Nephron progenitor cell (in vitro differentiated cells): ENCODE measurements around the gene OIP5.
"Not testable (repeated sequence)": the region's sequence is repeated elsewhere in the genome, so short reads cannot be mapped to it uniquely, and the experiment has no call there.

Experiments used
- DNase-seq: peaks from one replicate; pipeline ENCODE4 v3.0.0; 2021
- H3K27ac Mint-ChIP-seq: 2 replicates; pipeline ENCODE4 v1.8.0; 2021; ENCODE audit warnings: mild to moderate bottlenecking, moderate library complexity, mixed read lengths
- H3K27me3 Mint-ChIP-seq: 2 replicates; pipeline ENCODE4 v1.8.0; 2021; ENCODE audit warnings: mild to moderate bottlenecking, low read depth, mixed read lengths; ENCODE audit not compliant: poor library complexity
- H3K36me3 Mint-ChIP-seq: 2 replicates; pipeline ENCODE4 v1.8.0; 2021; ENCODE audit warnings: low read depth, mixed read lengths
- H3K4me1 Mint-ChIP-seq: 2 replicates; pipeline ENCODE4 v1.8.0; 2021; ENCODE audit warnings: mixed read lengths
- H3K4me3 Mint-ChIP-seq: 2 replicates; pipeline ENCODE4 v1.8.0; 2021; ENCODE audit warnings: mild to moderate bottlenecking, moderate library complexity, mixed read lengths
- H3K9me3 Mint-ChIP-seq: 2 replicates; pipeline ENCODE4 v1.8.0; 2021; ENCODE audit warnings: mild to moderate bottlenecking, moderate library complexity, mixed read lengths
- CTCF ChIP-seq: fragments of 200-600 bp; sonication (generic); IDR thresholded peaks from 2 replicates; pipeline ENCODE4 v1.5.0; 2021; ENCODE audit warnings: antibody characterized with exemption

The OIP5 gene

DNA sequence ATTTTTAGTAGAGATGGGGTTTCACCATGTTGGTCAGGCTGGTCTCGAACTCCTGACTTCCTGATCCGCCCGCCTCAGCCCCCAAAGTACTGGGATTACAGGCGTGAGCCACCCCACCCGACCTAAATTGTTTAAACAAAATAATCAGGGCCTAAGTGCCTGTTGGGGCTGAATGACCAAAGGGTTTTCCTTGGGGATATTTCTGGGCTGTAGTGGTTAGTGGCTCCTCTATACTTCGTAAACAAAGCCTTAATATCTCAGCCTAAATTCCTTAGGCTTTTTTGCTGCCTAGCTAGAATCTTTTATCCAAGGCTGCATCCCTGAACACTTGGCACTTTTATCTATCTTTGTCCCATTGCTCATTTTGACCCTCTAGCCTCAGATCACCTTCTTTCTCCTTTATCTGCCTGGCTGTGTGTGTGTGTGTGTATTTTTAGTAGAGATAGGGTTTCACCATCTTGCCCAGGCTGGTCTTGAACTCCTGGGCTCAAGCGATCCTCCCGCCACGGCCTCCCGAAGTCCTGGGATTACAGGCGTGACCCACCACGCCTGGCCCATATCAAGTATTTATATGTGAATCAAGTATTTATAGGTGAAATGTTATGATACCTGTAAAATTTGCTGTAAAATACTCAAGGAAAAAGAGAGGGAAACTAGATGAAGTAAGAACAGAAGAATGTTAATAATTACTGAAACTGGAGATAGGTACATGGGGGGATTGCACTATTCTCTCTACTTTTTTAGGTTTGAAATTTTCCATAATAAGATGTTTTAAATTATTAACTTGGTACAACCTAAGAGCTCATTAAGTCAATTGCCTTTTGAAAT is 2.1 kb upstream of the OIP5 start:
- peaks cover 36% of the 10 kb centered on the region for H3K36me3 Mint-ChIP-seq
- no peaks in the 10 kb centered on the region for H3K27me3 Mint-ChIP-seq
- no peak for DNase-seq
- peak overlapping the region; percentile 98 for H3K4me3 Mint-ChIP-seq
- peaks cover 59% of the 10 kb centered on the region for H3K4me1 Mint-ChIP-seq
- no peaks in the 10 kb centered on the region for H3K9me3 Mint-ChIP-seq
- TF ChIP-seq CTCF, result no peak
- no peak overlapping the region for H3K27ac Mint-ChIP-seq

DNA sequence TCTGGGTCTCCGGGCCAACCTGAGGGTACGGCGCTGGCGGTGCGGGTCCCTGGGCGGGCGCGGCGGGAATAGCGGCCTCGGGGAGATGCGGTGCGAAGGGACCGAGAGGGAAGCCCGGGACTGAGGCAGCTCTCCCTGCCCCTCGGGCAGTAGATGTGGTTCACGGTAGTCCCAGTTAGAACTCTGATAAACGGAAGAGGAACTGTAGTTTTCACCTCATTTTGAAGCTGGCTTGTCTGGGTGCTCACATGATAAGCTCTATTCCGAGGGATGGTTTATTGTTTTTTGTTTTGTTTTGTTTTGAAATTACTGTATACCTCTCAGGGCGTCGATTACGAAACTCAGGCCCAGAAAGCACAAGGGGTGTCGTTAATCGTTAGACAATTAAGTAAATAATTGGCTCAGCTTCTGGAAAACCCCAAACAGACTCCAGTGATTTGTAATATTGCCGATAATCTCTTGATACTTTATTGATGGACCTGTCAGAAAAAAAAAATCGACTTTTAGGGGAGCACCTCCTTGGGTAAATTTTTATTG is 703 bp upstream of the OIP5 start:
- H3K4me1 Mint-ChIP-seq, result peaks cover 49% of the 10 kb centered on the region
- no peaks in the 10 kb centered on the region for H3K27me3 Mint-ChIP-seq
- peak overlapping the region; percentile 98 for H3K4me3 Mint-ChIP-seq
- peaks cover 35% of the 10 kb centered on the region for H3K36me3 Mint-ChIP-seq
- TF ChIP-seq CTCF, result no peak
- H3K27ac Mint-ChIP-seq, result peak overlapping the region; percentile 96
- no peaks in the 10 kb centered on the region for H3K9me3 Mint-ChIP-seq
- no peak for DNase-seq

DNA sequence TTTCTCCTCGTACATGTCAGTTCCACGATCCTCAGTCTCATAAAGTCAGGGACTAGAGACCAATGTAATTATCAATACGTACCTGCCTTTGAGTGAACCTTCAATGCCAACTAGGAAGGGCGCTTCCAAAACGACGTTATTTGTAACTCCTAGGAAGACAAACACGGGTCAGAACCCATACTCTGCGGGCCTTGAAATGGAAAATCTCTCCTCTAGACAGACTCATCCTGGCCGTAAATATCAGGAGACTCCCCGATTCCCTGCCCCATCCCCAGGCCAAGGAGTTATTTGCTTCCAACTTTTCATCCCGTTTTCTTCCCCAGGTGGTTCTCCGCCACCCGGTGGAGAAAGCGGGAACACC is 578 bp downstream of the OIP5 start:
- H3K9me3 Mint-ChIP-seq, result no peaks in the 10 kb centered on the region
- H3K27me3 Mint-ChIP-seq, result no peaks in the 10 kb centered on the region
- peak overlapping the region; percentile 96 for H3K27ac Mint-ChIP-seq
- TF ChIP-seq CTCF, result peak; percentile 72
- no peak for DNase-seq
- H3K36me3 Mint-ChIP-seq, result peaks cover 31% of the 10 kb centered on the region
- H3K4me1 Mint-ChIP-seq, result peaks cover 38% of the 10 kb centered on the region
- peak overlapping the region; percentile 98 for H3K4me3 Mint-ChIP-seq

DNA sequence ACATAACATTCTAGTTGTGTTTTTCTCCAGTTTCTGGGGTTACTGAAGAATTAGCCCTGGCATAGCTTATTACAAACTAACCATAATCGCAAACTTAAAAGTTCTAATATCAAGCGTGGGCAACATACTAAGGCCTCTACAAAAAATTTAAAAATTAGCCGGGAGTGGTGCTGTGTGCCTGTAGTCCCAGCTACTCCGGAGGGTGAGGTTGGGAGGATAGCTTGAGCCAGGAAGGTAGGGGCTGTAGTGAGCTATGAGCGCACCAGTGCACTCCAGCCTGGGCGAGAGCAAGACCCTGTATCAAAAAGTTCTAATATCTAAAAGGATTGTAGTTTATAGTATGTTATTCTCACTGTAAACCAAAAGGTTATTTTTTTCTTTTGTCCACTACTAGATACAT is 1.1 kb downstream of the OIP5 start:
- TF ChIP-seq CTCF, result no peak
- peaks cover 33% of the 10 kb centered on the region for H3K4me1 Mint-ChIP-seq
- H3K27ac Mint-ChIP-seq, result peak overlapping the region; percentile 96
- peaks cover 31% of the 10 kb centered on the region for H3K36me3 Mint-ChIP-seq
- H3K4me3 Mint-ChIP-seq, result peak overlapping the region; percentile 98
- H3K27me3 Mint-ChIP-seq, result no peaks in the 10 kb centered on the region
- no peak for DNase-seq
- H3K9me3 Mint-ChIP-seq, result no peaks in the 10 kb centered on the region

GRCh38 chr15:41323611-41324010 is 8.8 kb downstream of the OIP5 start:
- no peaks in the 10 kb centered on the region for H3K27me3 Mint-ChIP-seq
- peaks cover 15% of the 10 kb centered on the region for H3K9me3 Mint-ChIP-seq
- no peak overlapping the region for H3K4me3 Mint-ChIP-seq
- H3K27ac Mint-ChIP-seq, result no peak overlapping the region
- no peak for TF ChIP-seq CTCF
- H3K4me1 Mint-ChIP-seq, result no peaks in the 10 kb centered on the region
- no peak for DNase-seq
- peaks cover 76% of the 10 kb centered on the region for H3K36me3 Mint-ChIP-seq

DNA sequence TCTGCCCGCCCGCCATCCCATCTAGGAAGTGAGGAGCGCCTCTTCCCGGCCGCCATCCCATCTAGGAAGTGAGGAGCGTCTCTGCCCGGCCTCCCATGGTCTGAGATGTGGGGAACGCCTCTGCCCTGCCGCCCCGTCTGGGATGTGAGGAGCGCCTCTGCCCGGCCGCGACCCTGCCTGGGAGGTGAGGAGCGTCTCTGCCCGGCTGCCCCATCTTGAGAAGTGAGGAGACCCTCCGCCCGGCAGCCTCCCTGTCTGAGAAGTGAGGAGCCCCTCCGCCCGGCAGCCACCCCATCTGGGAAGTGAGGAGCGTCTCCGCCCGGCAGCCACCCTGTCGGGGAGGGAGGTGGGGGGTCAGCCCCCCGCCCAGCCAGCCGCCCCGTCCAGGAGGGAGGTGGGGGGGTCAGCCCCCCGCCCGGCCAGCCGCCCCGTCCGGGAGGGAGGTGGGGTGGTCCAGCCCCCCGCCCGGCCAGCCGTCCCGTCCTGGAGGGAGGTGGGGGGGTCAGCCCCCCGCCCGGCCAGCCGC is 11.5 kb downstream of the OIP5 start:
- H3K9me3 Mint-ChIP-seq, result peaks cover 15% of the 10 kb centered on the region
- H3K27me3 Mint-ChIP-seq, H3K4me3 Mint-ChIP-seq, H3K27ac Mint-ChIP-seq, H3K4me1 Mint-ChIP-seq, DNase-seq: not testable (repeated sequence)
- peaks cover 82% of the 10 kb centered on the region for H3K36me3 Mint-ChIP-seq
